Peyer's patch (tissue), 4 donors: ENCODE measurements around the gene TMEM207. TPM values are rescaled to one million over a fixed set of nuclear protein-coding genes. Genes with fewer than 3 reads are reported as not detected.

Source experiments
- DNase-seq, 3 donors: peaks; one replicate each; pipeline ENCODE4 v3.0.0-alpha.2; 2017 to 2019
- H3K27ac ChIP-seq, 4 donors: fragments of 200-600 bp; sonication (generic); one replicate each; pipeline ENCODE4 v1.5.1; 2016 to 2019
- H3K27me3 ChIP-seq, 2 donors: fragments of 200-600 bp; sonication (generic); one replicate each; pipeline ENCODE4 v1.5.1; 2019
- H3K36me3 ChIP-seq, 3 donors: fragments of 200-600 bp; sonication (generic); one replicate each; pipeline ENCODE4 v1.5.1; 2016 to 2019
- H3K4me1 ChIP-seq, 4 donors: fragments of 200-600 bp; sonication (generic); one replicate each; pipeline ENCODE4 v1.5.1; 2016 to 2019
- H3K4me3 ChIP-seq, 4 donors: fragments of 200-600 bp; sonication (generic); 1 replicate in 3 of 4; 2 replicates in 1 of 4; pipeline ENCODE4 v1.5.1; 2016 to 2019; ENCODE audit warnings: mild to moderate bottlenecking in 1 of 4
- H3K9me3 ChIP-seq, 4 donors: fragments of 200-600 bp; sonication (generic); one replicate each; pipeline ENCODE4 v1.5.1; 2016 to 2019; ENCODE audit warnings: mild to moderate bottlenecking in 1 of 4
- CTCF ChIP-seq, 6 experiments: fragments of 450-650 bp in 4 of 6; fragments of 200-600 bp in 2 of 6; sonication (generic) in 1 of 6; IDR thresholded peaks; one replicate each; pipeline ENCODE4 v1.5.1; 2017 to 2019; ENCODE audit warnings: antibody characterized with exemption in 6 of 6, mild to moderate bottlenecking in 3 of 6, moderate library complexity in 1 of 6
- POLR2A ChIP-seq, 2 donors: fragments of 450-650 bp; IDR thresholded peaks; one replicate each; pipeline ENCODE4 v1.5.1; 2017; ENCODE audit warnings: antibody characterized with exemption in 2 of 2, mild to moderate bottlenecking in 2 of 2, moderate library complexity in 2 of 2
- total RNA-seq, 4 donors: library from RNA; depleted of rRNA; stranded (reverse); fragments of >200 nt; gene quantifications; one replicate each; pipeline ENCODE4 v1.1.0, GENCODE V29; 2016

TMEM207 gene
- not detected for total RNA-seq

- Histone ChIP-seq H3K4me3 (no peak within 1 kb of the TSS), H3K27ac (no peak within 1 kb of the TSS), H3K4me1 (peaks cover 0 to 9% (median 0%) of the 10 kb centered on the region in 4 donors), H3K36me3 (no peaks in the 10 kb centered on the region), H3K27me3 (no peaks in the 10 kb centered on the region), H3K9me3 (no peaks in the 10 kb centered on the region)
- DNase-seq = no peak
- TF ChIP-seq CTCF (IDR thresholded peaks at IDR 0.05) (no peak), POLR2A (IDR thresholded peaks at IDR 0.05) (no peak)
Observed at GRCh38 chr3:190449801-190450200, at the start of gene TMEM207. TMEM207 (minus strand) TSS chr3:190449901; CDS start chr3:190449809, 92 bp downstream.

GRCh38 chr3:190499122-190499521, 49.4 kb upstream of the TMEM207 start:
- Histone ChIP-seq H3K4me3 (no peak overlapping the region), H3K9me3 (no peaks in the 10 kb centered on the region), H3K27ac (no peak overlapping the region), H3K36me3 (no peaks in the 10 kb centered on the region), H3K4me1 (no peaks in the 10 kb centered on the region), H3K27me3 (peaks cover 0 to 4% of the 10 kb centered on the region in 2 donors)
- no peak for TF ChIP-seq POLR2A (IDR thresholded peaks at IDR 0.05)
- TF ChIP-seq CTCF (IDR thresholded peaks at IDR 0.05) = no peak
- DNase-seq = no peak

- Histone ChIP-seq H3K27me3 (peaks cover 0 to 4% of the 10 kb centered on the region in 2 donors), H3K9me3 (no peaks in the 10 kb centered on the region), H3K4me3 (no peak overlapping the region), H3K4me1 (no peaks in the 10 kb centered on the region), H3K27ac (no peak overlapping the region), H3K36me3 (no peaks in the 10 kb centered on the region)
- DNase-seq = no peak
- TF ChIP-seq CTCF (IDR thresholded peaks at IDR 0.05) = no peak
- TF ChIP-seq POLR2A (IDR thresholded peaks at IDR 0.05) = no peak
Observed at GRCh38 chr3:190498293-190498692, 48.6 kb upstream of the TMEM207 start.

DNA sequence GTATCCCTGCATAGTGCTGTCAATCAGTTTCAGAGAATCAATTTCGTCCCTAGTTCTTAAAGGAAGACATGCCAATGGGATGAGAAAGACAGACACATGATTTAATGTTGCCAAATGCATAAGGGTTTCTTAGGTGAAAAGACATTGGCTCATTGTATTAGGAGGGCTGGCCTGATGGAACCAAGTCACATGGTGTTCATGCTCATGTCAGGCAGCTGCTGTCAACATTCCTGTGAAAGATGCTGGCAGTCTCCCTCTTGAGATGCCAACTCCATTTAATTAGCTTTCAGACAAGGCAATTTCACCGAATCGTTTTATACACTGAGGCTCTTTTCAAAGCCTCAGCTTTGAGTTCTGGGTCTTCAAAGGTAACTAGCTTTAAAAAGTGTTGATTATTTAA, 48.1 kb upstream of the TMEM207 start:
- H3K4me1 ChIP-seq = no peaks in the 10 kb centered on the region
- H3K4me3 ChIP-seq = no peak overlapping the region
- no peak overlapping the region for H3K27ac ChIP-seq
- DNase-seq = no peak
- H3K27me3 ChIP-seq = peaks cover 0 to 4% of the 10 kb centered on the region in 2 donors
- no peaks in the 10 kb centered on the region for H3K9me3 ChIP-seq
- TF ChIP-seq POLR2A (IDR thresholded peaks at IDR 0.05) = no peak
- no peak for TF ChIP-seq CTCF (IDR thresholded peaks at IDR 0.05)
- no peaks in the 10 kb centered on the region for H3K36me3 ChIP-seq

DNA sequence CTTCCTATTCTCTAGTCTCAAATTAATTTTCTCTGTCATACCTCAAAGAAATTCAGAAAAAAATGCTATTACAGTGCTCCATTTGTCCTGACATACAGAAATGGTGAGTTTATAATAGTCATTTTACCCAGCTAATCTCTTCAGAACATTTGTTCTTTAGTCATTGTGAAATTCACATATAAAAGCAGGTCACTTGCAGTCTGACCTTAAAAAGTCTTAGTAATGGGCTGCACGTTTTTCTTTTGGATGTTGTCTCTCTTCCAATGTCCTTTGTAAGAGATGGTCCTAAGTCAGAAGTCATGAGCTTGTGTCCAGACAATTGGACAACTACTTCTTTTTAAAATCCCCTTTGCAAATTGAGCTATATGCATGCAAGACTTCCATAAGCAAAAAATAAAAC, 47.2 kb upstream of the TMEM207 start:
- Histone ChIP-seq H3K4me1 (no peaks in the 10 kb centered on the region), H3K36me3 (no peaks in the 10 kb centered on the region), H3K4me3 (no peak overlapping the region), H3K9me3 (no peaks in the 10 kb centered on the region), H3K27me3 (peaks cover 0 to 4% of the 10 kb centered on the region in 2 donors), H3K27ac (no peak overlapping the region)
- TF ChIP-seq POLR2A (IDR thresholded peaks at IDR 0.05) (no peak), CTCF (IDR thresholded peaks at IDR 0.05) (no peak)
- no peak for DNase-seq

DNA sequence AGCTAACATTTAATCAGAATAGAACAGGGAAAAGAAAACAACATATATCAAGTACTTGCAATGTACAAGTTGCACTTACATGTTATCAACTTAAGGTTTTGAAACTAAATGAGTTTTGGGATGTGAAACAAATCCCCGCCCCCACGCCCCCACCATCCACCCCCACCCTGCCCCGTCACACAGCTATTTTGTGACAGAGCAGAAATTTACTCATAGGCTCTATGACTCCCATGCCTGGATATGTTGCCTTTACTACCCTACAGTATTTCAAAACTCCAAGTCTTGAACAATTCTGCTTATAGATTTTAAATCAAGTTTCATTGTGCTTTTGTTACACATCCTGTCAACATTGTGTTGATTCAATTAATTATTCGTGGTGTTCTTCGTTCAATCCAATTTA, 46.1 kb upstream of the TMEM207 start:
- Histone ChIP-seq H3K4me1 (no peaks in the 10 kb centered on the region), H3K27ac (no peak overlapping the region), H3K27me3 (no peaks in the 10 kb centered on the region), H3K36me3 (no peaks in the 10 kb centered on the region), H3K9me3 (no peaks in the 10 kb centered on the region), H3K4me3 (no peak overlapping the region)
- TF ChIP-seq CTCF (IDR thresholded peaks at IDR 0.05) (no peak), POLR2A (IDR thresholded peaks at IDR 0.05) (no peak)
- DNase-seq = no peak
